Vagina (tissue), 2 donors: ENCODE results near the gene HES7.
A peak's percentile ranks its signal among the peaks of the same experiment; 100 is the strongest.

ENCODE experiments used
- CTCF ChIP-seq, 3 experiments: fragments of 450-650 bp in 2 of 3; fragments of 200-600 bp in 1 of 3; sonication (generic) in 1 of 3; IDR thresholded peaks; one replicate each; pipeline ENCODE4 v1.5.1; 2017 to 2019; ENCODE audit warnings: antibody characterized with exemption in 3 of 3, mild to moderate bottlenecking in 2 of 3, moderate library complexity in 2 of 3
- POLR2A ChIP-seq, 2 donors: fragments of 450-650 bp; IDR thresholded peaks; one replicate each; pipeline ENCODE4 v1.6.1; 2017; ENCODE audit warnings: antibody characterized with exemption in 2 of 2, mild to moderate bottlenecking in 2 of 2, moderate library complexity in 2 of 2
- POLR2AphosphoS5 ChIP-seq, 2 donors: sonication (generic); formaldehyde crosslinking; IDR thresholded peaks; one replicate each; pipeline ENCODE4 v1.9.0; 2017; ENCODE audit warnings: antibody characterized with exemption in 2 of 2, mild to moderate bottlenecking in 2 of 2, low read depth in 1 of 2; ENCODE audit not compliant: insufficient read depth in 1 of 2

- TF ChIP-seq CTCF (IDR thresholded peaks at IDR 0.05) (no peak), POLR2AphosphoS5 (IDR thresholded peaks at IDR 0.05; ENCODE audit: insufficient read depth in 1 of 2, low read depth in 1 of 2) (peak in 1 of 2 donors; percentile 20), POLR2A (IDR thresholded peaks at IDR 0.05) (no peak)
Measured at GRCh38 chr17:8142158-8142886, 18.4 kb upstream of the HES7 start.
